Fibroblast of lung (primary cell): ENCODE data around the gene ZBTB7C. TPM values are rescaled to one million over a fixed set of nuclear protein-coding genes. Genes with fewer than 3 reads are reported as not detected.

Experiments
- DNase-seq, 2 donors: peaks; one replicate each; pipeline versions ENCODE4 v3.0.0 to v3.0.0-alpha.2; 2010; ENCODE audit warnings: low read depth in 2 of 2
- H2AFZ ChIP-seq: 2 replicates; pipeline ENCODE4 v1.5.1; 2012; ENCODE audit warnings: low read length, control low read depth, inconsistent platforms
- H3K27ac ChIP-seq: 2 replicates; pipeline ENCODE4 v1.5.1; 2011; ENCODE audit warnings: low read length, control low read depth; ENCODE audit not compliant: insufficient read depth
- H3K27me3 ChIP-seq: 2 replicates; pipeline ENCODE4 v1.5.1; 2011; ENCODE audit warnings: mild to moderate bottlenecking, low read length; ENCODE audit not compliant: control insufficient read depth, insufficient read depth
- H3K36me3 ChIP-seq: 2 replicates; pipeline ENCODE4 v1.5.1; 2011; ENCODE audit warnings: low read length; ENCODE audit not compliant: control insufficient read depth, insufficient read depth
- H3K4me1 ChIP-seq: 2 replicates; pipeline ENCODE4 v1.5.1; 2011; ENCODE audit warnings: low read length; ENCODE audit not compliant: control insufficient read depth, insufficient read depth; ENCODE audit errors: extremely low read depth
- H3K4me2 ChIP-seq: 2 replicates; pipeline ENCODE4 v1.5.1; 2011; ENCODE audit warnings: low read length, control low read depth; ENCODE audit not compliant: insufficient read depth; ENCODE audit errors: extremely low read depth
- H3K4me3 ChIP-seq, 4 experiments: fragments of 200-600 bp in 1 of 4; sonication (generic) in 1 of 4; replicated peaks in 1 of 4; 2 replicates each; pipeline ENCODE4 v1.5.1; 2011 to 2016; ENCODE audit warnings: low read length in 4 of 4, low read depth in 3 of 4, mild to moderate bottlenecking in 3 of 4, control low read depth in 2 of 4, inconsistent platforms in 1 of 4, mixed read lengths in 1 of 4; ENCODE audit not compliant: insufficient read depth in 1 of 4; ENCODE audit errors: control extremely low read depth in 1 of 4
- H3K79me2 ChIP-seq: 2 replicates; pipeline ENCODE4 v1.5.1; 2012; ENCODE audit warnings: mild to moderate bottlenecking, low read length, inconsistent platforms; ENCODE audit not compliant: control insufficient read depth, insufficient read depth
- H3K9ac ChIP-seq: 2 replicates; pipeline ENCODE4 v1.5.1; 2011; ENCODE audit warnings: mild to moderate bottlenecking, low read length, control low read depth; ENCODE audit not compliant: insufficient read depth
- H3K9me3 ChIP-seq: 2 replicates; pipeline ENCODE4 v1.5.1; 2012; ENCODE audit warnings: low read depth, low read length; ENCODE audit not compliant: control insufficient read depth, insufficient read depth
- H4K20me1 ChIP-seq: 2 replicates; pipeline ENCODE4 v1.5.1; 2011; ENCODE audit warnings: low read length; ENCODE audit not compliant: control insufficient read depth, insufficient read depth; ENCODE audit errors: extremely low read depth
- CTCF ChIP-seq, 2 donors: IDR thresholded peaks in 1 of 2; conservative IDR thresholded peaks in 1 of 2; 1 replicate in 1 of 2; 2 replicates in 1 of 2; pipeline ENCODE4 v1.5.1; 2011 to 2012; ENCODE audit warnings: low read length in 2 of 2, control low read depth in 1 of 2, inconsistent platforms in 1 of 2, low read depth in 1 of 2, mild to moderate bottlenecking in 1 of 2
- EZH2 ChIP-seq: IDR thresholded peaks from 2 replicates; pipeline ENCODE4 v1.5.1; 2012; ENCODE audit warnings: low read length, control low read depth, mild to moderate bottlenecking; ENCODE audit errors: missing control alignments
- polyA plus RNA-seq, 2 donors: library from polyadenylated mRNA; depleted of rRNA in 1 of 2; stranded (reverse) in 1 of 2; unstranded in 1 of 2; fragments of >200 nt; gene quantifications; 2 replicates each; pipeline ENCODE4 v1.2.1, GENCODE V29; 2011 to 2012; ENCODE audit warnings: missing spikeins in 1 of 2
- total RNA-seq: library from RNA; depleted of rRNA; stranded (reverse); fragments of >200 nt; gene quantifications from 2 replicates; pipeline ENCODE4 v1.2.1, GENCODE V29; 2014

The ZBTB7C gene
- total and polyA plus RNA-seq, 2 donors (not counting 1 experiment from before 2014, with no cell fraction given) = 0.19 to 0.33 TPM

GRCh38 chr18:48153613-48154481 lies 255.3 kb downstream of the ZBTB7C start:
- no peaks in the 10 kb centered on the region for H4K20me1 ChIP-seq
- no peaks in the 10 kb centered on the region for H3K79me2 ChIP-seq
- H2AFZ ChIP-seq = no peak overlapping the region
- H3K27ac ChIP-seq = no peak overlapping the region
- no peak overlapping the region for H3K4me3 ChIP-seq
- peaks cover 2% of the 10 kb centered on the region for H3K4me1 ChIP-seq
- H3K36me3 ChIP-seq = no peaks in the 10 kb centered on the region
- no peaks in the 10 kb centered on the region for H3K27me3 ChIP-seq
- no peak for TF ChIP-seq CTCF (conservative IDR thresholded peaks at IDR 0.05 in 1 of 2, IDR thresholded peaks at IDR 0.05 in 1 of 2; ENCODE audit: low read depth in 1 of 2, low read length in 2 of 2)
- TF ChIP-seq EZH2 = no peak
- no peaks in the 10 kb centered on the region for H3K9me3 ChIP-seq
- peak; percentile 71 to 85 for DNase-seq
- H3K4me2 ChIP-seq = peak overlapping the region; percentile 8
- H3K9ac ChIP-seq = no peak overlapping the region

GRCh38 chr18:48152549-48152948 lies 256.6 kb downstream of the ZBTB7C start:
- Histone ChIP-seq H3K9ac (no peak overlapping the region), H3K4me1 (peaks cover 2% of the 10 kb centered on the region), H4K20me1 (no peaks in the 10 kb centered on the region), H3K27me3 (no peaks in the 10 kb centered on the region), H3K4me3 (no peak overlapping the region), H3K27ac (no peak overlapping the region), H3K4me2 (no peak overlapping the region), H2AFZ (no peak overlapping the region), H3K36me3 (no peaks in the 10 kb centered on the region), H3K79me2 (no peaks in the 10 kb centered on the region), H3K9me3 (no peaks in the 10 kb centered on the region)
- TF ChIP-seq EZH2 (no peak), CTCF (conservative IDR thresholded peaks at IDR 0.05 in 1 of 2, IDR thresholded peaks at IDR 0.05 in 1 of 2; ENCODE audit: low read depth in 1 of 2, low read length in 2 of 2) (no peak)
- DNase-seq = peak; percentile 12 to 61

- H2AFZ ChIP-seq = no peak overlapping the region
- H3K27me3 ChIP-seq = no peaks in the 10 kb centered on the region
- H3K4me1 ChIP-seq = peaks cover 2% of the 10 kb centered on the region
- no peaks in the 10 kb centered on the region for H3K9me3 ChIP-seq
- H3K27ac ChIP-seq = no peak overlapping the region
- no peak overlapping the region for H3K9ac ChIP-seq
- H3K4me3 ChIP-seq = no peak overlapping the region
- H4K20me1 ChIP-seq = no peaks in the 10 kb centered on the region
- H3K79me2 ChIP-seq = no peaks in the 10 kb centered on the region
- no peaks in the 10 kb centered on the region for H3K36me3 ChIP-seq
- H3K4me2 ChIP-seq = no peak overlapping the region
- TF ChIP-seq EZH2 = no peak
- no peak for TF ChIP-seq CTCF (conservative IDR thresholded peaks at IDR 0.05 in 1 of 2, IDR thresholded peaks at IDR 0.05 in 1 of 2; ENCODE audit: low read depth in 1 of 2, low read length in 2 of 2)
- DNase-seq = peak in 1 of 2 donors; percentile 15
These were observed 257.6 kb downstream of the ZBTB7C start for GRCh38 chr18:48151421-48152065.
